SU-DHL-6 (cell line): ENCODE data around the gene SYK.

Experiments used
- EZH2phosphoT487 ChIP-seq: fragments of 200-600 bp; sonication (generic), shearing (Covaris generic); conservative IDR thresholded peaks from 2 replicates; pipeline ENCODE4 v1.6.1; 2018; ENCODE audit warnings: mild to moderate bottlenecking, antibody characterized with exemption, low read length, moderate library complexity, mixed read lengths
- TF ChIP-seq, protein P1 (sequence below): fragments of 200-600 bp; sonication (generic); IDR thresholded peaks from one replicate; pipeline ENCODE4 v1.5.1; 2017; ENCODE audit warnings: antibody characterized with exemption, mild to moderate bottlenecking, low read length, moderate library complexity; ENCODE audit not compliant: insufficient read depth, poor library complexity, severe bottlenecking

DNA sequence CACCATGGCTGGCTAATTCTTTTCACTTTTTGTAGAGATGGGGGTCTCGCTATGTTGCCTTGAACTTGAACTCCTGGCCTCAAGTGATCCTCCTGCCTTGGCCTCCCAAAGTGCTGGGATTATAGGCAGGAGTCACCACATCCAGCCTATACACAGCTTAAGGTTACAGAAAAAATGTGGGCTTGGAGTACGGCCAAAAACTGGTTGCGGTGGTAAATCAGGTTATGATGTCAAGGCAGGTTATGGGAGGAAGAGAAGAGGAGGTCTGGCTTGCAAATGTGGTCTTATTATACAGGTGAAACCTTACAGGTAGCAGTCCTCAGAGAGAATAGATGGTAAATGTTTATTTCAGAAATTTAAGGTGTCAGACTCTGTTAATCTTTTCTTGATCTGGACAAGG, 30.7 kb upstream of the SYK start:
- TF ChIP-seq, protein P1, sequence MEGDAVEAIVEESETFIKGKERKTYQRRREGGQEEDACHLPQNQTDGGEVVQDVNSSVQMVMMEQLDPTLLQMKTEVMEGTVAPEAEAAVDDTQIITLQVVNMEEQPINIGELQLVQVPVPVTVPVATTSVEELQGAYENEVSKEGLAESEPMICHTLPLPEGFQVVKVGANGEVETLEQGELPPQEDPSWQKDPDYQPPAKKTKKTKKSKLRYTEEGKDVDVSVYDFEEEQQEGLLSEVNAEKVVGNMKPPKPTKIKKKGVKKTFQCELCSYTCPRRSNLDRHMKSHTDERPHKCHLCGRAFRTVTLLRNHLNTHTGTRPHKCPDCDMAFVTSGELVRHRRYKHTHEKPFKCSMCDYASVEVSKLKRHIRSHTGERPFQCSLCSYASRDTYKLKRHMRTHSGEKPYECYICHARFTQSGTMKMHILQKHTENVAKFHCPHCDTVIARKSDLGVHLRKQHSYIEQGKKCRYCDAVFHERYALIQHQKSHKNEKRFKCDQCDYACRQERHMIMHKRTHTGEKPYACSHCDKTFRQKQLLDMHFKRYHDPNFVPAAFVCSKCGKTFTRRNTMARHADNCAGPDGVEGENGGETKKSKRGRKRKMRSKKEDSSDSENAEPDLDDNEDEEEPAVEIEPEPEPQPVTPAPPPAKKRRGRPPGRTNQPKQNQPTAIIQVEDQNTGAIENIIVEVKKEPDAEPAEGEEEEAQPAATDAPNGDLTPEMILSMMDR = no peak
- TF ChIP-seq EZH2phosphoT487 = no peak
